Endothelial cell (in vitro differentiated cells): ENCODE results near the gene CMSS1. TPM values are rescaled to one million over a fixed set of nuclear protein-coding genes. Genes with fewer than 3 reads are reported as not detected.
"Not testable (repeated sequence)": the region's sequence is repeated elsewhere in the genome, so short reads cannot be mapped to it uniquely, and the experiment has no call there.

Experiments
- DNase-seq: peaks from one replicate; pipeline ENCODE4 v3.0.0; 2021; ENCODE audit warnings: low spot score
- H3K27ac Mint-ChIP-seq: one replicate; pipeline ENCODE4 v1.8.0; 2021; ENCODE audit warnings: mixed read lengths, inconsistent platforms; ENCODE audit not compliant: unreplicated experiment
- H3K27me3 Mint-ChIP-seq: one replicate; pipeline ENCODE4 v1.8.0; 2021; ENCODE audit warnings: mild to moderate bottlenecking, moderate library complexity, mixed read lengths, inconsistent platforms; ENCODE audit not compliant: unreplicated experiment
- H3K36me3 Mint-ChIP-seq: one replicate; pipeline ENCODE4 v1.8.0; 2021; ENCODE audit warnings: mild to moderate bottlenecking, low read depth, mixed read lengths, inconsistent platforms; ENCODE audit not compliant: unreplicated experiment
- H3K4me1 Mint-ChIP-seq: one replicate; pipeline ENCODE4 v1.8.0; 2021; ENCODE audit warnings: mild to moderate bottlenecking, mixed read lengths, inconsistent platforms; ENCODE audit not compliant: unreplicated experiment
- H3K4me3 Mint-ChIP-seq: one replicate; pipeline ENCODE4 v1.8.0; 2021; ENCODE audit warnings: mild to moderate bottlenecking, mixed read lengths, inconsistent platforms; ENCODE audit not compliant: unreplicated experiment
- H3K9me3 Mint-ChIP-seq: one replicate; pipeline ENCODE4 v1.8.0; 2021; ENCODE audit warnings: mixed read lengths, inconsistent platforms; ENCODE audit not compliant: unreplicated experiment
- total RNA-seq: library from RNA; stranded (reverse); fragmentation: NEBNext Ultra II Directional; extraction: Animal tissue kit (Norgen Biotek cat#: 25700); gene quantifications from one replicate; pipeline ENCODE4 v1.2.1, GENCODE V29; 2021; ENCODE audit not compliant: unreplicated experiment
- TF ChIP-seq, protein P1 (sequence below): fragments of 200-600 bp; sonication (generic); IDR thresholded peaks from one replicate; pipeline ENCODE4 v1.5.0; 2021; ENCODE audit warnings: antibody characterized with exemption; ENCODE audit not compliant: unreplicated experiment

Gene CMSS1
- total RNA-seq, 1 donor from 2014 or later: 25.8 TPM

DNA sequence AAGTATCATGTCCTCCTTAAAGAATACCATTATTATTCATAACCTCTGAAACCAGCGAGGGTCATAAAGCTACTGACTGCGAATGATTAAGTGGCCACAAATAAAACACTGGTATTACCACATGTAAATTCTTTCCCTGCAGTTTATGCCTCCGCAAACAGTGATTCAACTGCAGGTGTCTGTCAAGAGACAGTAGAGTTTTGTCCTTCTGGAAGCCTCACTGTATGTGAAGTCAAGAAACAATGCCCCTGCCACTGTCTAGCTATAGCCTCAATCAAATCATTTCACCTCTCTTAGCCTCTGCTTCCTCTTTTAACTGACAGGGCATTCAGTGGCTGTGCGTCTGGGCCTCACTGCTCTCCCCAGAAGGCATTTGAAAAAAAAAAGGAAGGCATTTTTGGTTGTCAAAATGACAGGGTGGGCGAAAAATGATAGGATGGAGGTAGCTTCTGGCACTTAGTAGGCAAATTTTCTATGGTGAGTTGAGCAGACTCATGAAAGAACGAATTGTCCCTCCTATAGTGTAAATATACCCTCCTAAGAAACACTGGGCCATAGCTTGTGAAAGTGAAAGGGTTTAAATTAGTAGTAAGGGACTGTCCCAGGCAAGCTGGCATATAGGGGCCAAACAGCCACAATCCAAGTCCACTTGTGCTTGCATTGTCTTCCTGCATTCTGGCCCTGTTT lies 229.9 kb downstream of the CMSS1 start:
- DNase-seq: no peak
- H3K9me3 Mint-ChIP-seq: no peaks in the 10 kb centered on the region
- TF ChIP-seq, protein P1, sequence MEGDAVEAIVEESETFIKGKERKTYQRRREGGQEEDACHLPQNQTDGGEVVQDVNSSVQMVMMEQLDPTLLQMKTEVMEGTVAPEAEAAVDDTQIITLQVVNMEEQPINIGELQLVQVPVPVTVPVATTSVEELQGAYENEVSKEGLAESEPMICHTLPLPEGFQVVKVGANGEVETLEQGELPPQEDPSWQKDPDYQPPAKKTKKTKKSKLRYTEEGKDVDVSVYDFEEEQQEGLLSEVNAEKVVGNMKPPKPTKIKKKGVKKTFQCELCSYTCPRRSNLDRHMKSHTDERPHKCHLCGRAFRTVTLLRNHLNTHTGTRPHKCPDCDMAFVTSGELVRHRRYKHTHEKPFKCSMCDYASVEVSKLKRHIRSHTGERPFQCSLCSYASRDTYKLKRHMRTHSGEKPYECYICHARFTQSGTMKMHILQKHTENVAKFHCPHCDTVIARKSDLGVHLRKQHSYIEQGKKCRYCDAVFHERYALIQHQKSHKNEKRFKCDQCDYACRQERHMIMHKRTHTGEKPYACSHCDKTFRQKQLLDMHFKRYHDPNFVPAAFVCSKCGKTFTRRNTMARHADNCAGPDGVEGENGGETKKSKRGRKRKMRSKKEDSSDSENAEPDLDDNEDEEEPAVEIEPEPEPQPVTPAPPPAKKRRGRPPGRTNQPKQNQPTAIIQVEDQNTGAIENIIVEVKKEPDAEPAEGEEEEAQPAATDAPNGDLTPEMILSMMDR: no peak

DNA sequence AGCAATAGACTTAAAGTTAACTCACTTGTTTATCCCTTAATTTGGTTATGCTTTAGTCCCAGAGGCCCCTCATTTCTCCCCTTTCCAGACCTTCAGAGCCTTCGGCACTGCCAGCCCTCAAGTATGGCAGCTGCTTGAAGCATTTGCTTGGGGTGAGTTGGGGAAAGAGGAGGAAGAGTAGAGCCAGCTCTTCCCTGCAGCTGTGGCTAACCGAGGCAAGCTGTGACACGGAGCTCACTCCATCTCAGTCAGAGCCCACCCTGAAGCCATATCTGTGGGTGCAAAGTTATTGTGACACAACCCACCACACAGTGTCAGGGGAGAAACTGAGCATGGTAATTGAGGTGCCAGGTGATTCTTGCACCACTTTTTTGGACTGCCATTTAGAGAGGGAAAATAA lies 230.6 kb downstream of the CMSS1 start:
- H3K27me3 Mint-ChIP-seq: no peaks in the 10 kb centered on the region
- H3K27ac Mint-ChIP-seq: no peak overlapping the region

More for the DNA sequence above, 229.9 kb downstream of the CMSS1 start:
- Mint-ChIP-seq H3K4me1 (peaks cover 17% of the 10 kb centered on the region), H3K4me3 (no peak overlapping the region), H3K36me3 (no peaks in the 10 kb centered on the region), H3K27me3 (no peaks in the 10 kb centered on the region), H3K27ac (no peak overlapping the region)

DNA sequence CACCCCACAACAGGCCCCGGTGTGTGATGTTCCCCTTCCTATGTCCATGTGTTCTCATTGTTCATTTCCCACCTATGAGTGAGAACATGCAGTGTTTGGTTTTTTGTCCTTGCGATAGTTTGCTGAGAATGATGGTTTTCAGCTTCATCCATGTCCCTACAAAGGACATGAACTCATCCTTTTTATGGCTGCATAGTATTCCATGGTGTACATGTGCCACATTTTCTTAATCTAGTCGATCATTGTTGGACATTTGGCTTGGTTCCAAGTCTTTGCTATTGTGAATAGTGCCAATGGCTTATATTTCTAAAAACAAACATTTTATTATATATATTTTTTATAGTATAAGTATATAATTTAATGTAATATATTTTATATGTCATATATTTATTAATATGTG lies 233.9 kb downstream of the CMSS1 start:
- not testable (repeated sequence) for H3K27ac Mint-ChIP-seq, H3K36me3 Mint-ChIP-seq, H3K4me3 Mint-ChIP-seq, H3K27me3 Mint-ChIP-seq, H3K9me3 Mint-ChIP-seq, DNase-seq, H3K4me1 Mint-ChIP-seq

More for the DNA sequence above, 230.6 kb downstream of the CMSS1 start:
- TF ChIP-seq, protein P1: no peak
- H3K4me1 Mint-ChIP-seq: peaks cover 17% of the 10 kb centered on the region
- H3K9me3 Mint-ChIP-seq: no peaks in the 10 kb centered on the region
- no peak overlapping the region for H3K4me3 Mint-ChIP-seq
- H3K36me3 Mint-ChIP-seq: no peaks in the 10 kb centered on the region
- no peak for DNase-seq

DNA sequence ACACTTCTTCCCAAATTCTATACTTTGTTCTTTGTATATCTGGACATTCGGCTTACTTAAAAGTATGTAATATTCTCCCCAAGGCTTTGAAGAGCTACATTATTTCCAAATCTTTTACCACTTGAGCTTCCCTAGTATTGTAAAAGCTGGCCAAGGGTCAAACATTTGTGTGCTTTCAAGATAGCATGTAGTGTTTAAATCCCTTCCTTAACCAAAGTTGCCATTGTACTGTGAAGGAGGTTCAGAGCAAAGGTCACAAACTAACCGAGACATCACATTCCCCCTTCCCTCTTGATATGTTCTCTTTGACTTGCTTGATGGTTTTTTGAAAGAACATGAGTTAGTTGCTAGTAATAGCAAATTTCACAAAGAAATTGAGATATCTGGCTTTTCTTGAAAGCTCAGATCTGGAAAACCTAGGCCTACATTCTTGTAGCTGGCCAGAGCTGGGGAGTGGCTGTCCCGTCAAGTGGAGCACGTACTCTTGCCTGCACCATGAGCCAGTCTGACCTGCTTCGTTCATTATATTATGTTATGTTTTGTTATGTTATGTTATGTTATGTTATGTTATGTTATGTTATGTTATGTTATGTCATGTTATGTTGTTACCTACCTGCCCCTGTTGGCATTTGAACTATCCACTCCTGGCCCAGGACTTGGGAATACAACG lies 236.4 kb downstream of the CMSS1 start:
- H3K9me3 Mint-ChIP-seq: no peaks in the 10 kb centered on the region
- H3K27ac Mint-ChIP-seq: no peak overlapping the region
- TF ChIP-seq, protein P1: no peak
- no peak for DNase-seq
- H3K36me3 Mint-ChIP-seq: no peaks in the 10 kb centered on the region
- H3K4me1 Mint-ChIP-seq: no peaks in the 10 kb centered on the region
- no peak overlapping the region for H3K4me3 Mint-ChIP-seq
- peaks cover 4% of the 10 kb centered on the region for H3K27me3 Mint-ChIP-seq

DNA sequence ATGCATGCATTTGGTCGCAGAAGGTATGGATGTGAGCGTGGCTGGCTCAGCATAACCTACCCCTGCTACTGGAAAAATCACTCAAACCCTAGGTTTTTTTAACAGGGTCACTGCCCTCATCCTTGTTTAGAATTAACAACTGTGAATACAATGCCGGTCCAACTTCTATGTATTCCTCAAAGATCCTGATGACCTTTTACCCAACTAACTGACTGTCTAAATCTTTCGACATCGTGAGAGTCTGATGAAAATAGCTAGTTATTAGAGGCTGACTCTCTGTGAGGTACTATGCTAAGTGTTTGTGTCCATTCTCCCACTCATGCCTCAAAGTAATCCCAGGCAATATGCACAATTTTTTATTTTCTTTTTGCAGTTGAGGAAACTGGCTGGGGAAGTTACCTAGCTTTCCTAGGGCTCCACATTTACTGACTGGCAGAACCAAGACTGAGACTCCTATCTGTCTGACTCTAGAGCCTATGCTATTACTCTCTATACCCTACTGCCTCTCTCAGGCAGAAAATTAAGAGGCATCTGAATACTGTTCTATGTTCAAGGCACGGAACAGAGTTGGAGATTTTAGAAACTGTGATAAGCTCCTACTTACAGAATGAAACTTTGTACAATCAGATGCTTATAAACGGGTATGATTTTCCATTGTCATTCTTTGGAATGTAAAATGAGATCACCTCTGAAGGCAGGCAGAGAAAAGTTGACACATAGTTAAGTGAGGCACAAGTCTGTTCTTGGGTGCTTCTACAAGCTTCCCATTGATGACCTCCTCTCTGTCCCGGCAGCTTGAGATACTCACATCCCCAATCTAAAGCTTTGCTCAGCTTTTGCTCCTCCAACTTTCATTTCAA lies 240.3 kb downstream of the CMSS1 start:
- Mint-ChIP-seq H3K9me3 (no peaks in the 10 kb centered on the region), H3K27me3 (peaks cover 4% of the 10 kb centered on the region), H3K27ac (no peak overlapping the region), H3K4me3 (no peak overlapping the region), H3K36me3 (no peaks in the 10 kb centered on the region), H3K4me1 (no peaks in the 10 kb centered on the region)
- TF ChIP-seq, protein P1: no peak
- DNase-seq: no peak
